Endothelial cell of umbilical vein (primary cell): ENCODE data around the gene GALNT13. TPM values are rescaled to one million over a fixed set of nuclear protein-coding genes. Genes with fewer than 3 reads are reported as not detected.

ENCODE experiments used
- BruUV-seq: library from RNA; stranded (reverse); fragments of 400-500 nt; replicated peaks from 2 replicates; lab custom pipeline; 2021; lab: Mats Ljungman, UMichigan
- CTCF ChIA-PET: fragments of 300-600, 350-600 bp; sonication (Branson Sonifier 250); formaldehyde crosslinking; loops from one replicate; lab custom pipeline; 2021; ENCODE audit warnings: antibody characterized with exemption, inconsistent platforms; lab: Charles Lee
- POLR2A ChIA-PET: fragments of 300-600, 350-600 bp; sonication (Branson Sonifier 250); formaldehyde crosslinking; loops from one replicate; lab custom pipeline; 2021; ENCODE audit warnings: antibody characterized with exemption, inconsistent platforms; lab: Charles Lee
- DNase-seq: peaks from one replicate; pipeline ENCODE4 v3.0.0-alpha.2; 2011; ENCODE audit warnings: low read depth, low spot score
- FAIRE-seq: peaks from 2 replicates; lab custom pipeline; 2011; peaks lifted over from hg19 to GRCh38; lab: Jason Lieb, UNC
- H2AFZ ChIP-seq: 2 replicates; pipeline ENCODE4 v1.6.0; 2012; ENCODE audit warnings: low read depth, low read length, control low read depth, inconsistent platforms
- H3K27ac ChIP-seq: 2 replicates; pipeline ENCODE4 v1.5.1; 2011; ENCODE audit warnings: low read depth, mild to moderate bottlenecking, control low read depth, low read length, moderate library complexity; ENCODE audit not compliant: insufficient read depth
- H3K27me3 ChIP-seq, 2 experiments: 2 replicates each; pipeline versions ENCODE4 v1.6.0 to v1.6.1; 2011; ENCODE audit warnings: low read length in 2 of 2, mixed read lengths in 1 of 2; ENCODE audit not compliant: control insufficient read depth in 2 of 2, insufficient read depth in 2 of 2
- H3K36me3 ChIP-seq, 2 experiments: 2 replicates in 1 of 2; 3 replicates in 1 of 2; pipeline ENCODE4 v1.5.1; 2011; ENCODE audit warnings: low read length in 2 of 2, mild to moderate bottlenecking in 1 of 2, moderate library complexity in 1 of 2; ENCODE audit not compliant: control insufficient read depth in 2 of 2, insufficient read depth in 2 of 2; ENCODE audit errors: extremely low read depth in 1 of 2
- H3K4me1 ChIP-seq: 3 replicates; pipeline ENCODE4 v1.5.1; 2011; ENCODE audit warnings: mild to moderate bottlenecking, low read length; ENCODE audit not compliant: control insufficient read depth, insufficient read depth; ENCODE audit errors: extremely low read depth
- H3K4me2 ChIP-seq: 2 replicates; pipeline ENCODE4 v1.6.1; 2011; ENCODE audit warnings: low read length, control low read depth, mixed read lengths; ENCODE audit not compliant: insufficient read depth
- H3K4me3 ChIP-seq, 3 experiments: fragments of 200-600 bp in 1 of 3; sonication (generic), shearing (Covaris generic) in 1 of 3; replicated peaks in 1 of 3; 2 replicates each; pipeline ENCODE4 v1.5.1; 2011 to 2016; ENCODE audit warnings: control low read depth in 3 of 3, low read length in 3 of 3, mild to moderate bottlenecking in 2 of 3, inconsistent platforms in 1 of 3, low read depth in 1 of 3, moderate library complexity in 1 of 3; ENCODE audit not compliant: insufficient read depth in 1 of 3
- H3K79me2 ChIP-seq: 2 replicates; pipeline ENCODE4 v1.6.0; 2012; ENCODE audit warnings: low read length, inconsistent platforms; ENCODE audit not compliant: control insufficient read depth, insufficient read depth
- H3K9ac ChIP-seq: replicated peaks from 2 replicates; pipeline ENCODE3; 2011; ENCODE audit warnings: low read length, control low read depth; ENCODE audit not compliant: insufficient read depth; ENCODE audit errors: extremely low read depth
- H3K9me1 ChIP-seq: replicated peaks from 3 replicates; pipeline ENCODE4 v1.6.0; 2011; ENCODE audit warnings: mild to moderate bottlenecking, low read length; ENCODE audit not compliant: control insufficient read depth, insufficient read depth; ENCODE audit errors: extremely low read depth
- H3K9me3 ChIP-seq: replicated peaks from 2 replicates; pipeline ENCODE4 v1.5.1; 2012; ENCODE audit warnings: low read length, inconsistent platforms; ENCODE audit not compliant: control insufficient read depth, insufficient read depth
- H4K20me1 ChIP-seq: replicated peaks from 2 replicates; pipeline ENCODE3; 2011; ENCODE audit warnings: mild to moderate bottlenecking, low read length; ENCODE audit not compliant: control insufficient read depth, insufficient read depth; ENCODE audit errors: extremely low read depth
- EZH2 ChIP-seq: IDR thresholded peaks from 2 replicates; pipeline ENCODE4 v1.6.1; 2012; ENCODE audit warnings: borderline replicate concordance, low read depth, mild to moderate bottlenecking, moderate library complexity, low read length, inconsistent platforms; ENCODE audit not compliant: severe bottlenecking
- FOS ChIP-seq: IDR thresholded peaks from 2 replicates; pipeline ENCODE4 v1.6.1; 2011; ENCODE audit warnings: mild to moderate bottlenecking, low read length, moderate library complexity, borderline replicate concordance; ENCODE audit not compliant: insufficient read depth
- GATA2 ChIP-seq: IDR thresholded peaks from 2 replicates; pipeline ENCODE4 v1.7.0; 2011; ENCODE audit warnings: low read depth, mild to moderate bottlenecking, moderate library complexity, mixed read lengths, low read length; ENCODE audit not compliant: insufficient read length, insufficient read depth
- JUN ChIP-seq: IDR thresholded peaks from 2 replicates; pipeline ENCODE4 v1.6.1; 2011; ENCODE audit warnings: borderline replicate concordance, low read depth; ENCODE audit not compliant: insufficient read length, insufficient read depth
- MYC ChIP-seq: IDR thresholded peaks from one replicate; pipeline ENCODE4 v1.6.1; 2011; ENCODE audit warnings: mild to moderate bottlenecking, low read depth, low read length
- POLR2A ChIP-seq: IDR thresholded peaks from 2 replicates; pipeline ENCODE4 v1.6.1; 2012; ENCODE audit warnings: low read depth, mild to moderate bottlenecking, control low read depth, low read length
- POLR2AphosphoS5 ChIP-seq: IDR thresholded peaks from 2 replicates; pipeline ENCODE4 v1.6.1; 2012; ENCODE audit warnings: low read depth, mild to moderate bottlenecking, control low read depth, low read length, moderate library complexity; ENCODE audit not compliant: insufficient read depth
- dilution Hi-C: fragments of 300-500 bp; cut with MboI; formaldehyde crosslinking; loops from one replicate; pipeline ENCODE4 v1.15.0; 2019; ENCODE audit warnings: low sequenced_read_pairs; ENCODE audit not compliant: extremely low pct_ligation_motif_present
- intact Hi-C: fragments of 100-400 bp; cut with micrococcal nuclease; formaldehyde crosslinking; loops from one replicate; pipeline ENCODE4 v1.10.0; 2022
- polyA plus RNA-seq, 4 experiments: library from polyadenylated mRNA; depleted of rRNA in 3 of 4; stranded (reverse) in 3 of 4; unstranded in 1 of 4; fragments of >200 nt; gene quantifications; 2 replicates each; pipeline versions ENCODE4 v1.2.1 to v1.2.3, GENCODE V29; 2011 to 2012; ENCODE audit warnings: missing spikeins in 1 of 4
- total RNA-seq: library from RNA; stranded (reverse); gene quantifications from 2 replicates; pipeline ENCODE4 v1.2.3, GENCODE V29; 2021
- TF ChIP-seq, protein P1 (sequence below), 2 donors: IDR thresholded peaks; 1 replicate in 1 of 2; 2 replicates in 1 of 2; pipeline ENCODE4 v1.5.1; 2011; ENCODE audit warnings: low read length in 2 of 2, mild to moderate bottlenecking in 2 of 2, moderate library complexity in 2 of 2, control low read depth in 1 of 2, inconsistent platforms in 1 of 2, low read depth in 1 of 2; ENCODE audit not compliant: insufficient read depth in 1 of 2; ENCODE audit errors: extremely low read depth in 1 of 2
- TF ChIP-seq, protein P2 (sequence below): IDR thresholded peaks from 2 replicates; pipeline ENCODE4 v1.6.1; 2011; ENCODE audit not compliant: insufficient read depth, insufficient read length

GALNT13 gene
- total and polyA plus RNA-seq, 2 donors (not counting 3 experiments of a cell fraction or from before 2014, with no cell fraction given) = 0.06 TPM; not detected in 1

GRCh38 chr2:154223726-154224125 lies 352.0 kb downstream of the GALNT13 start:
- H3K9ac ChIP-seq = no peak overlapping the region
- no peaks in the 10 kb centered on the region for H3K36me3 ChIP-seq
- H3K27me3 ChIP-seq = no peaks in the 10 kb centered on the region
- H3K9me1 ChIP-seq = no peaks in the 10 kb centered on the region
- H3K4me3 ChIP-seq = no peak overlapping the region
- no peak overlapping the region for H3K27ac ChIP-seq
- no peak for TF ChIP-seq EZH2
- TF ChIP-seq GATA2 = no peak
- TF ChIP-seq, protein P1, sequence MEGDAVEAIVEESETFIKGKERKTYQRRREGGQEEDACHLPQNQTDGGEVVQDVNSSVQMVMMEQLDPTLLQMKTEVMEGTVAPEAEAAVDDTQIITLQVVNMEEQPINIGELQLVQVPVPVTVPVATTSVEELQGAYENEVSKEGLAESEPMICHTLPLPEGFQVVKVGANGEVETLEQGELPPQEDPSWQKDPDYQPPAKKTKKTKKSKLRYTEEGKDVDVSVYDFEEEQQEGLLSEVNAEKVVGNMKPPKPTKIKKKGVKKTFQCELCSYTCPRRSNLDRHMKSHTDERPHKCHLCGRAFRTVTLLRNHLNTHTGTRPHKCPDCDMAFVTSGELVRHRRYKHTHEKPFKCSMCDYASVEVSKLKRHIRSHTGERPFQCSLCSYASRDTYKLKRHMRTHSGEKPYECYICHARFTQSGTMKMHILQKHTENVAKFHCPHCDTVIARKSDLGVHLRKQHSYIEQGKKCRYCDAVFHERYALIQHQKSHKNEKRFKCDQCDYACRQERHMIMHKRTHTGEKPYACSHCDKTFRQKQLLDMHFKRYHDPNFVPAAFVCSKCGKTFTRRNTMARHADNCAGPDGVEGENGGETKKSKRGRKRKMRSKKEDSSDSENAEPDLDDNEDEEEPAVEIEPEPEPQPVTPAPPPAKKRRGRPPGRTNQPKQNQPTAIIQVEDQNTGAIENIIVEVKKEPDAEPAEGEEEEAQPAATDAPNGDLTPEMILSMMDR (IDR thresholded peaks at IDR 0.05; ENCODE audit: extremely low read depth in 1 of 2, insufficient read depth in 1 of 2, low read depth in 1 of 2, low read length in 2 of 2) = no peak
- TF ChIP-seq JUN = no peak
- TF ChIP-seq POLR2A = no peak
- TF ChIP-seq, protein P2, sequence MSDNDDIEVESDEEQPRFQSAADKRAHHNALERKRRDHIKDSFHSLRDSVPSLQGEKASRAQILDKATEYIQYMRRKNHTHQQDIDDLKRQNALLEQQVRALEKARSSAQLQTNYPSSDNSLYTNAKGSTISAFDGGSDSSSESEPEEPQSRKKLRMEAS = no peak
- TF ChIP-seq MYC = no peak
- no peak for TF ChIP-seq FOS
- no peak for TF ChIP-seq POLR2AphosphoS5
- DNase-seq = no peak
- BruUV-seq = no TSS peak
- no peaks in the 10 kb centered on the region for H3K9me3 ChIP-seq
- dilution Hi-C loops = no loop called here
- H3K4me2 ChIP-seq = no peak overlapping the region
- POLR2A ChIA-PET = no interaction called here
- no peak overlapping the region for H2AFZ ChIP-seq
- CTCF ChIA-PET = no interaction called here
- H4K20me1 ChIP-seq = no peaks in the 10 kb centered on the region
- H3K4me1 ChIP-seq = peaks cover 1% of the 10 kb centered on the region
- intact Hi-C loops = loop anchor here (1.0 kb wide), 1 partner anchor 15 kb away; no protein-coding TSS in a partner anchor
- no peaks in the 10 kb centered on the region for H3K79me2 ChIP-seq
- no peak for FAIRE-seq
